HG02623 (cell line): ENCODE data around the gene CELF4.

Experiments used
- ATAC-seq: cut with Tn5 transposase; IDR thresholded peaks from one replicate; pipeline ENCODE4 v1.9.1; 2021; ENCODE audit warnings: moderate library complexity; ENCODE audit not compliant: unreplicated experiment

CELF4 gene

DNA sequence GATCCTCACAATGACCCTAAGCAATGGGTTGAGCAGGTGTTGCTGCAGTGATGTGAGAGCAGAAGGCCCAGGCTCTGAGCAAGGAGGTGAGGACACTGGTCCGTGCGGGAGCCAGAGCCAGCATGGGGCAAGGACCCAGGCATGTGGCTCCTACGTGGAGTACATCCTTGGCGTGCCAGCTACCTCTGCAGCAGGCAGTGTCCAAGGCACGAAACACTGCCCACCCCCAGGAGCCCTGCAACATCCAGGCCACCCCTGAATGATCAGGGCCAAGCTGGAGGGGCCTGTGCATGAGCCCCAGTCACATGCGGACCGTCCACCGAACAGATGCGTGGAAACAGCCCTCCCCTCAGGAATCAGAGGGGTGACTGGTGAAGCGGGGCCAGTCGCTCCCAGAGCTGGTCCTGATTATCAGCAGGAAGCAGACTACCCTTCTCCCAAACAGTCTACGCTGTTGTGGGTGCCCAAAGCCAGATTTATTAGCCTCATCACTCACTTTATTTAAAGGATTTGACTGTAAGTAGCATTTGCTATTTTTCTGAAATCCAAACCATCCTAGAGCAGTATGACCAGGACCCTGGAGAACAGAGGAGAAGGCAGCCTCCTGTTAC, 16.8 kb downstream of the CELF4 start:
- ATAC-seq = no peak

DNA sequence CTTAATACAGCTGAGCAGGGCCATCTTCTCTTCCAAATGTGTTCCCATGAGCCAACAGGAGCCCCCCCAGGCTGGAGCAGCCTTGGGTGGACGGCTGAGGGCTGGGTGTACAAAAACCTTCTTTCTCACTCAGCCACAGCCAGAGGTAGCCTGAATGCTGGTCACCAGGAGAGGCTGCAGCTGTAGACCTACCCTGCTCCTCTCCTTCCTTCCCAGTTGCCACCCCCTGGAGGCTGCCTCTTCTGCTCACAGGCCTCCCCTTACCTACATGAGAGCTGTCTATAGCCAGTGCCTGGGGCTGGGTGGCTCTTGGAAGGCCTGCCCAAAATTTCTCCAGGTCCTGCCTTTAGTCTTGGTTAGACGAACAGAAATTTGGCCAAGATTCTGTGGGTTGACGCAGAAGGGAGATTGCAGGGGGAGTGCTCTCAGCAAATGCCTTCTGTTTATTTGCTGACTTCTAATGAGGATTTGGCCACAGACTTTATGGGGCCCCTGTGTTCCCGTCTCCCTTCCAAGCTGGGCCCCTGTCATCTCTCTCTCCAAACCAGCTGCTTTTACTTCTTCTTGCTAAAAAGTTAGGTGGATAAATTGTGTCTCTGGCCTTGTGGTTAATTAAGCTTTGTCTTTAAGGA, 18.3 kb downstream of the CELF4 start:
- no peak for ATAC-seq

DNA sequence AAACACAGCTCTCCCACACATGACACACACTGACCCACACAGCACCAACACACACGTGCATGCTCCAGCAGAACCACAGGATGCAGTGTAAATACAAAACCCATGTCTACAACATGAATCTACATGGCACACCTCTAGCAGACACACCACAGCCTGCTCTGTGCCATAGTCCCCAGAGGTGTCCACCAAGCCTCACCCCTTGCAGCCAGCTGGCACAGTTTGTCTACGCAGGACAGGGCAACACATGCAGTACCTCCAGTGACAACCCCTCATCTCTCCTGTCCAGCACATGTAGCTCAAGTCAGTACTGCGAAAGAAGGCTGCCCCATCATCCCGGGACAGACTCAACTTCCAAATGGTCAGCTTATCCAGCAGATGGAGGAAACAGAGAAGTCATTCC, 18.9 kb downstream of the CELF4 start:
- no peak for ATAC-seq

DNA sequence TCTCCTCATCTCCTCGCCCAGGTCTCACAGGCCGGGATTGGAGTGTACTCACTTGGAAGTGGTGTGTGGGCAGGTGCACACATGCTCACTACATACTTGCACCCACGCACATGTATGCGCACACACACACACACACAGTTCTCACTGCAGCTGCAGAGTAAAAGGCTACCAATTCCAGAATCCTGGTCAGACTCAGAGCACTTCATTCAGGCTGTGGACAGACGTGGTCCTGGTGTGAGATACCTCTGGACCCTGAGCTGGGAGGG, 19.4 kb downstream of the CELF4 start:
- ATAC-seq = no peak

DNA sequence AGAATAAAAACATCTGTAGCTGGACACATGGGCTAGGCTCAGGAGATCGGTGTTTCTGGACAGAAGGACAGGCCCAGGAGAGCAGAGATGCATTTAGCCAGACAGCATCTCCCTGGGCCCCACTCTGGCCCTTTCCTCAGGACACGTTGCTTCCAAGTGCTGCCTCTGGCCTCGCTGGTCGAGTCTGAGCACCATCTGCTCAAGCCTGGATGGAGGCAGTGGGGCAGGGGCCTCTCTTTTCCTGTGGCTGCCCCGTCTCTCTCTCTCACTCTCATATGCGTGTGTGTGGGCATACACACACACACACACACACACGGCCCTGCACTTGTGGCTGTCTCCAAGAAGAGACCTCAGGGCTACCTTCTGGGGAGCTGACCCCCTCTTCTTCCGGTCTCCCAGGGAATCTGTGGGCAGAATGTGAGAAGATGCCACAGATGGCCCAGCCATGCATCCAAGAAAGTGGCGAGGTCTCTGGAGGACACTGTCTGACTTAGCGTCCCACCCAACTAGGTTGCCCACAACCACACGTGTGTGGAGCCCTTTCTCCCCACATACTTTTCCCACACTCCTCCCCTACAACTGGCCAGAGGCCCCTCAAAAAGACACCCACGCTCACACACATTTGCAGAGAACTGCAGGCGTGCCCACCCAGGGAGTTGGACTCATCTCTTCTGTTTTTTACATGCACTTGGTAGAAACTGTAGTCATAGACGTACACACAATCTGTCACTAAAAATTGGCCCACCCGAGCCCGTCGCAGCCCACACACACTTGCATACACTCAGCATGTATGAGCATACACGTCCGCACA, 19.9 kb downstream of the CELF4 start:
- no peak for ATAC-seq

DNA sequence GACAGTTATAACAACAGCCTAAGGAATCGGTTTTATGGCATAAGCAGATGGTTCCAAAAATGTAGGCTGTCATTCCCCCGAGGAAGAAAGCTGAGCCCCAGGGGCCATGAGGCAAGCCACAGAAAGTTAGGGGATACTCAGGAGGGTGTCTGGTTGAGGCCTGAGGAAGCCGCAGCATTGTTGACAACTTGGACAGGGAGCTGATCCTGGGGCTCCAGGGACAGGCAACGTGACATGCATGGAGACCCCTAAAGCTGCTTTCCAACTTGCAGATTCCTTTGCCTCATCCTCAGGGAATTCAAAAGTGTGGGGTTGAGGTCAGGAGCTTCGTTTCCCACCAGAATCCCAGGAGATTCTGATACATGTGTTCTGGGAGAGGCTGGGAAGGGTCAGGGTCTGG, 20.9 kb downstream of the CELF4 start:
- no peak for ATAC-seq

DNA sequence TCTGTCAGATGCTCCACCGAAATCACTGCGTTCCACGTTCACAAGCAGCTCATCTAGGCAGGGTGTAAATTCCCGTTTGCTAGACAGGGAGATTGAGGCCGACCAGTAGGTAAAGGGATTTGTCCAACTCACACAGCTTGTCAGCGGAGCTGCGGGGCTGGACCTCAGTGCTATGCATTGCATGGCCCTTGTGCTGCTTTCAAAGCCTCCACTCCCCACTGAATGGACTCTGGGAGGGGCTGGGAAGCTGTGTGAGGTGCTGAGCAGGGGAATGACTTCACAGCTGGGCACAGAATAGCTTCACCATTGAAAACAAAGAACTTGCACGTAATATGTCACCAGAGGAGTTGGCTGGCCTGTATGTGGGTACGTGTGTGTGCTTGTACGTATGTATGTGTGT, 21.4 kb downstream of the CELF4 start:
- no peak for ATAC-seq

DNA sequence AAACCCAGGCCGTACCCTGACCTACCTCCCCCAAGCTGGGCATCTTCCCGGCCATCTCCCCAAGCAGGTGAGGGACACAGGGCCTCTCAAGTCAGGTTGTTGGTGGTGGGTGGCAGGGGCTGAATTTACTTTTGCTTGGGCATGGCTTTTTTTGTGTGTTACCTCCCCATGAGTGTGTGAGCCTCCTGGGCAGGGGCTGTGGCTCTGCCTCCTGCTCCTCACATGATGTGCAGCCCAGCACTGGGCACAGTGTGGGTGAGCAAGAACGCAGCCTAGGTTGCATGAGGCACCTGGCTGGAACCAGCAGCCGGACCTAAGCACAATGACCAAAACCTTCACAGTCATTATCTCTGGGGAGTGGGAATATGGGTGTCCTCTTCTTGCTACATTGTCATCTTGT, 22.3 kb downstream of the CELF4 start:
- ATAC-seq = no peak

DNA sequence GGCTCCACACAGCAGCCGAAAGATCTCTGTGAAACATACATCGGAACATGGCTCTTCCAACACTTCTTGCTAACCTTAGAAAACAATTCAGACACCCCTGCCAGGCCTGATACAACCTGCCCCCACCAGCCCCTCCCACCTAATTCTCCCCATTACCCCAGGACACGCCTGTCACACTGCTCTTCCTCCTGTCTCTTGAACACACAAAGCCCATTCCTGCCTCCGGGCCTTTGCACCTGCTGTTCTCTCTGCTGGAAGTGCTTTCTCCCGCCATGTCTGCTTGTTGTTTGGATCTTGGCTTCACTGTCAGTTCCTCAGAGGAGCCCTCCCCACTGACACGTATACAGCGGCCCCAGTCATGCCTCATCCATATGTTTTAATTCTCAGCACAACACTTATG, 24.1 kb downstream of the CELF4 start:
- ATAC-seq = no peak

DNA sequence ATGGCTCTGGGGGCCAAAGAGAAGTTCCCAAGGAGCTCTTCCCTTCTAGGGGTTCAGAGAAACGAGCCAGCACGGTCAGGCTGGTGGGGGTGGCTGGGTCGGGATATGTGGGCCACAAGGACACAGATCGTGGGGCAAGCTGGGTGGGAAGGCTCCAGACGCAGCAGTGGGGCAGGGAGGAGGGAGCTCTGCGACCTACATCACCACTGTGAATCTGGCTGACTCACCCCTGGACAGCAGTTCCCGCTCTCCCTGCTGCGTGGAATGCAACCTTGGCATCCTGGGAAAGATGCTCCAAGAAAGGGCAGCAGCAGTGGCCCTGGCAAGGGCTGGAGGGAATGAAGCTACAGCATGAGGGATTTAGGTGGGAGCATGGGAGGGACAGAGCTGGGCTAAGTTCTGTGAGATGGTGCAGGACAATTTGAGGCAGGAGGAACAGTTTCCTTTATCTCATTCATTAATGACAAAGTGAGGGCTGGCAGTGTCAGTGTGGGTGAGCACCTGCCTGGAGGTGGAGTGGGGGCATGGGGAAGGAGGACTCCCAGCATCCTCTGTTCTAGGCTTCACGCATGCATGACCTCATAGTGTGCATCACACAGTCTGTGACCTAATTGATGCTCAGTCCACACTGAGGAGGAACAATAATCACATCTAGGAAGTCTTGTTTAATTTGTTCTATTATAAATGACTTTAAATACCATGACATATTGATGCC, 25.0 kb downstream of the CELF4 start:
- no peak for ATAC-seq

DNA sequence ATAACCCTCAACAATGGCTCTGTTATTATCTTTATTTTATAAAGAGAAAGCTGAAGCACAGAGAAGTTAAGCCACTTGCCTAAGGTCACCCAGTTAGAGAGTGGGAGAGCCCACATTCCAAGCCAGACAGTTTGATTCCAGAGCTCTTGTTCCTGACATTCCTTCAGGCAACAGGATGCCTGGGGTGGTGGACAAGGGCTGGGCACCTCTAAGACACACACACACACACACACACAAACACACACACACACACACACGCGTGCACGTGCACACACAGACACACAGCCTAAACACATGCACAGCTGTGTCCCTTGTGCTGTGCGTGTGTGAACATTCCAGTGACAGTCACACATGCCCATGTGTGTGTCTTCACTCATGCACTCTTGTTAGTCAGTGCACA, 26.4 kb downstream of the CELF4 start:
- ATAC-seq = no peak

DNA sequence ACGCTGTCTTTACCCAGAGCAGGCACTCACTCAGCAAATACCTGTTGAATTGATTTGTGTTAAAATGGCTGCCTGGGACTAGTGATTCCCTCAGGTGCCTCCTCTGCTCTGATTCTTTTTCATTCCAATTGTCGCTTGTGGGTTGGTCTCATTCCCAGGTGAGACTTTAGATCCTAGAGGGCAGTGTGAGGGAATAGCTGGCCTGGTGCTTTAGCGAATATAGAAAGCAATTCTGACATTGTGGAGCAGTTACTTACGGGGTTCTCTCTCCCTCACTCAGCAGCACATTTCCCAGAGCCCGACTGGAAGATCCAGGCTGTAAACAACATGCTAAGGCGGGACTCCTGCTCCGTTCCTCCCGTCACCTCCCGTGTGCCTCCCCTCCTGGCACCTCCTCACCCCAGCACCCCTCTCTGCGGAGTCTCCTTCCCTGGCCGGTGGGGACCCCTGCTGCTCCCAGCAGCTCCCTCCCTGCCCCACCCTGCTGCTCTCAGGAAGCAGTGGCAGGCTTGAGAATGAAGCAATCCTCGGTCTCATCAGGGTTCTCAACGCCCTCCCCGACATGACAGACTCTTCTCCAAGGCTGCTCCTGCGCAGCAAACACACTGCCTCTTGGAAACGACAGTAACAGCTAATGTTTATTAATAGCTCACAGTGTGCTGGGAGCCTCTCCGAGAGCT, 26.9 kb downstream of the CELF4 start:
- no peak for ATAC-seq

DNA sequence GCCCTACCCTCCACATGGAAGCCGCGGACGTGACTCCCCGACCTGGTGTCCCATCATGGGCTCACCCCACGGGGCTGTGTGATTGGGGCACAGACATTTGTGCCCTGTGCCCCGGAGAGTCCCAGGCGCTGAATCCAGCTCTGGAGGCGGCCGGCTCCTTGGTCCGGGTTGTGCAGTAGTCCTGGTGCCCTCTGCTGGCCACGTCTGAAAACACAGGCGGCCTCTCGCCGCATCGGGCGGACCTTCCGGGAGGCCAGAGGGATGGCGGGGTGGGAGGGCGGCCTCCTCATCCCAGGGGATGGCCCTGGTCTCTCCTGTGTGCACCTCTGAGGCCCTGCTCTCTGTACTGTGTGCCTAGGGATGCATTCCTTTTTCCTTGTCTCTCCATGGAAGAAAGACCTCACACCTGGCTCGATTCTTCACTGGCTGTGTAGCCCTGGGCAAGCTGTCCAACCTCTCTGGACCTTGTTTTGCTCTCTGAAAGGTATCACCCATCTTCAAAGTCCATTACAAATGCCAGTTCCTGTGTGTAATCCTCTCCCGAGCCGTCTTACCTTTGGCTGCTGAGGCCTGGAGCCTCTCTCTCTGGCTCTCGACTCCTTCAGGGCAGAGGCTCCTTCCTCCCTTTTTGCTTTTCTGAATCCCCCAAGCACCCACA, 27.6 kb downstream of the CELF4 start:
- ATAC-seq = peak; percentile 84

DNA sequence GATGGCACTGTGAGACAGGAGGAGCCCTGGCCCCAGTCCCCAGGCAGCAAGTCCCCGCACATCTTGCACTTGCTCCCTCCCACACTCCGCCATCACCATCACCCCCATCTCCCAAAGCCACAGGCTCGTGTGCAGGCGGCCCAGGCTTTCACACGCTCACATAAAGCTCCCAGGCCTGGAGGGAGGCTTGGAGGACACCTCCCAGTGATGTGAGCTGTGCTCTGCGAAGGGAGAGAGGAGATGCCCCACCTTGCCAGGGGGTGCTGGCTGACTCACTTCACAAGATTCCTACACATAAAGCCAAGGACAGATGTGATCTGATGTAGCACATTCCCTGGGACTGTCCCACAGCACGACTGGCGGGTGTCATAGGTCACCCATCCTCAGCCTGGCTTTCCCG, 28.9 kb downstream of the CELF4 start:
- ATAC-seq = no peak

DNA sequence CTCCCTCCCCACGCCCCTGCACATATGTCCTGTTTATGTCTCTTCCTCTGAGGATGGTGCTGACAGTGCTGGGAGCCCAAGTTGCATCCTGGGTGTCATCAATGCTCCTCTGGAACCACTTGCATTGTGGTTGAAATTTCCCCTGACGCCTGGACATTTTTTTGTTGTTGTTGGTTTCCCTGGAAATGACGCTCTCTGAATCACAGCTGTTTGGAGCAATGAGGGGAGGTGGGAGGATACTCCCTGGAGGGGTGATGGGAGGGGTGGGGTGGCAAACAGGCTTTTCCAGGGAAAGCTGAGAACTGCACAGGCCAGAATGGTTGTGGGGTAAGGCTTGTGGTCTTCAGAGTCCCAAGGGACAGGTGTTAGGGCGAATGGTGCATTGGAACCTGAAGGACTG, 29.6 kb downstream of the CELF4 start:
- ATAC-seq = no peak

DNA sequence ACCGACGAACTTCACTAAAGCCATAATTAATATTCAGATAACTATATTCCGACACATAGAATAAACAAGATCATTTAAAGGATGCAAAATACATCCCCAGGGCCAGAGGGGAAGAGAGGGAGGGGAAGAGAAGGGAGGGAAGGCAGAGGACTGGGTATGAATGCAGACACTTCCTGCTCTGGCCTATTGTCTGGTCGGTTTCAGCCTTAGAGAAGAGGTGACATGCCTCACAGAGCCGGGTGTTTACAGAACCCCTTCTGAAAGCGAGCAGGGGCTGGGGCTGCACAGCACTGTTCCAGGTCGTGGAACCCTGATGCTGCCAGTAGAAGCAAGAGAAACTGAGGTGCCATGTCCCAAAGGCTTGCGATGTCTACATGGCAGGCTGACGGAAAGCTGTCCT, 31.0 kb downstream of the CELF4 start:
- ATAC-seq = no peak

DNA sequence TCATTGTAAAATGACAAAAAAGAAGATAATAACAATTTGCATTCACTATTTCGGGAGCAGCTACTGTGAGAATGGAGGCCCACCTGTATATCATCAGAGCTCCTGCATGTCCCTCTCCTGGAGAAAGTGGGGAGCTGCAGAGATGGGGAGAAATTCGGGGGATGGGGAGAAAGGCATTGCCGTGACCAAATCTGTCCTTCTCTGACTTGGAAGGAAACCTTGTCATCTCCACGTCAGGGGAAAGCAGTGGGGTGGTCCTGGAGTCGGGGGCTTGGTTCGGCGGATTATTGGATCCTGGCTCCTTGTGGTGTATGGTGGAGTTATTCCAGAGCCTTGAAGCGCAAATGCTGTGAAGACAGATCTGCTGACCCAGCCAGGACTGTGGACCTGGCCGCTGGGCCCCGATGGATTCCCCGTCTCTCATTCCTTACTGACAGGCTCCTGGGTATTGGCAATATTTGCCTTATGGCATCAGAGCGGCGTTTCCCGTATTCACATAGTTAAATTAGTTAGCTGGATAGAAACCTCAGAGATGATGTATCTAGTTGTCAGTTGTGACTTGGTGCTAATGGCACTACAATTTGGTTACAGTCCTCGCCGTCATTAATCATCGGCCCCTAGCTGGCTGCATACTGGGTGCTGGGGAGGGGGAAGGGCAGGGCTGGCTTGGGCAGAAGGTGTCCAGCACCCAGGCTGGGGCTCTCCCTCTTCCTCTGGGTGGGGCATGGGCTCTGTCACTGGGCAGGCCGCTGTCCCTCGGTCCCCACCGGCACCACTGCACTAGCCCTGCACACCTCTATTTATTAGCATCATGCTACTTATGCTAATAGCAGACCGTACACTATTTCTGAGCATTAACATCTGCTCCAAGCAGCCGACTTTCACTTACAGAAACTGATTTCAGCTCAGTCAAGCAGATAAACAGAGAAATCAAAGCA, 31.7 kb downstream of the CELF4 start:
- no peak for ATAC-seq

DNA sequence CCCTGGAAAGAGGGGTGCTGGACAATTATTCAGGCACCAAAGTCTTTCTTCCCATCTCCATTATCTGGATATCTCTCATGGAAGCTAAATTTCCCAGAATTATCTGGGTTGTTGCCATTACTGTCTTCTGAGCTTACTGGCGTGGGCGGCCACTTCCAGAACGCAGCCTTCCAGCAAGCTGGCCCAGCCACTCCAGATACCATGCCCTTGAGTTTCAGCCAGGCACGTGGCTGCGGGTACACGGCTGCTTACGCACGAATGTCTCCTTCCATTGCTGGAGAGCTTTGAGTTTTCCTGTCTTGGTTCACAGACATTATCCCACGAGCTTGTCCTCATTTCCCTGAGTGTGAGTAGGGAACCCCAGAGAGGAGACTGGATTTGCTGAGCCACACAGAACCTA, 32.7 kb downstream of the CELF4 start:
- ATAC-seq = no peak

DNA sequence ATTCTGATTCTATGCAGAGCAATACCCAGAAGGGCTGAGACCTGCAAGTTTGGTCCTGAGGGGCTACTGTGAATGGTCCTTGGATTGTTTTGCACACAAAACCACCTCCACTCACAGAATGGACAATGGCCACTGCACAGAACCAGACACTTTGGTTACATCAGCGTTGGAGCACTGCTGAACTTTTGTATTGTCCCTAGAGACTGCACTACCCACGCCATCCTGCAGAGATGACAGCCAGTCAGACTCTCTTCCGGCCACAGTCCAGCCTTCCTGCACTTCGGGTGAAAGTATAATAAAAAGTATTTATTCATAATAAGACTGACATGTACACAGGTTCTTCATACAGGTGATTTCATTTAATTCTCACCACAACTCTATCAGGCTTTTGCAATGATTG, 35.7 kb downstream of the CELF4 start:
- peak; percentile 47 for ATAC-seq

DNA sequence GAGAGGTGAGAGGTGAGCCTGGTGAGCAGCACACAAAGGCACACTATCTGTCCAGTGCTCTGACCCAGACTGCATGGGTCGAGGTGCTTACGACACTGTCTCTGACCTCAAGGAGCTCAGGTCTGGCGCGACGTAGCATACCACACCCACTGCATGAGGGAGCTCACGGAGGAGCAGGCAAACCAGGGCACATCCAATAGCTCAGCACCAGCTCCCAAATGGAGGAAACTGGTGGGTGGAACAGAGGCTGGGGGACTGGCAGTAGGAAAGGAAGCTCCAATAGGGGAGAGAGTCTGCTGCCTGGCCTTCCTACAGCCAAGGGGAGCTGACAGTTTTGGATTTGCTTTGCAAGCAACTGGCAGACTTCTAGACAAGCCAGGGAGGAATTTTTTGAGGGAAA, 36.3 kb downstream of the CELF4 start:
- ATAC-seq = no peak
